PC-3 (cell line): ENCODE measurements around the gene DIAPH3.

Experiments
- CTCF ChIP-seq: fragments of 300-600 bp; sonication (generic); conservative IDR thresholded peaks from 2 replicates; pipeline ENCODE4 v1.5.1; 2017; ENCODE audit warnings: antibody characterized with exemption, low read depth, mild to moderate bottlenecking, low read length
- EZH2 ChIP-seq: fragments of 300-600 bp; sonication (generic); IDR thresholded peaks from one replicate; pipeline ENCODE4 v1.6.1; 2017; ENCODE audit warnings: antibody characterized with exemption, mild to moderate bottlenecking, low read length; ENCODE audit not compliant: unreplicated experiment
- EZH2phosphoT487 ChIP-seq: fragments of 300-600 bp; sonication (generic); IDR thresholded peaks from 2 replicates; pipeline ENCODE4 v1.6.1; 2018; ENCODE audit warnings: mild to moderate bottlenecking, antibody characterized with exemption, low read length, borderline replicate concordance

GRCh38 chr13:59658738-59659330 lies 504.9 kb downstream of the DIAPH3 start:
- TF ChIP-seq EZH2phosphoT487 (no peak), EZH2 (no peak), CTCF (no peak)
